Psoas muscle (tissue), 8 donors: ENCODE results near the gene PYHIN1. TPM values are rescaled to one million over a fixed set of nuclear protein-coding genes. Genes with fewer than 3 reads are reported as not detected.

ENCODE experiments used
- ATAC-seq, 4 donors: fragments of 200-7000 bp; cut with Tn5 transposase; one replicate each; pipeline ENCODE4 v1.9.1; 2020; ENCODE audit warnings: moderate library complexity in 3 of 4, mild to moderate bottlenecking in 2 of 4
- DNase-seq, 2 donors: peaks; one replicate each; pipeline ENCODE4 v3.0.0-alpha.2; 2020
- H3K27ac ChIP-seq: fragments of 200-600 bp; one replicate; pipeline ENCODE4 v1.8.0; 2022
- H3K27me3 ChIP-seq, 3 donors: fragments of 200-600 bp in 1 of 3; one replicate each; pipeline versions ENCODE4 v1.6.1 to v1.8.0; 2013 to 2022; ENCODE audit warnings: low read length in 2 of 3, mild to moderate bottlenecking in 2 of 3, moderate library complexity in 1 of 3; ENCODE audit not compliant: insufficient read depth in 3 of 3
- H3K36me3 ChIP-seq, 2 donors: fragments of 200-600 bp in 1 of 2; one replicate each; pipeline versions ENCODE4 v1.6.1 to v1.8.0; 2013 to 2022; ENCODE audit warnings: low read depth in 1 of 2, mild to moderate bottlenecking in 1 of 2, moderate library complexity in 1 of 2; ENCODE audit not compliant: insufficient read depth in 1 of 2
- H3K4me1 ChIP-seq: fragments of 200-600 bp; one replicate; pipeline ENCODE4 v1.8.0; 2022
- H3K4me3 ChIP-seq: fragments of 200-600 bp; one replicate; pipeline ENCODE4 v1.8.0; 2022; ENCODE audit warnings: mild to moderate bottlenecking
- H3K9me3 ChIP-seq: fragments of 200-600 bp; one replicate; pipeline ENCODE4 v1.8.0; 2022
- WGBS, 3 donors: extraction: QIAGEN DNeasy Blood & Tissue Kit; methylation state at CpG; one replicate each; pipeline versions ENCODE4 v1.1.6 to v1.1.7; 2013; 5-methylcytosine and 5-hydroxymethylcytosine counted together
- intact Hi-C, 2 donors: fragments of 100-400 bp; cut with DNase I; formaldehyde crosslinking; loops; one replicate each; pipeline versions ENCODE4 v1.11.0 to v1.14.2; 2022
- polyA plus RNA-seq, 3 donors: library from polyadenylated mRNA; stranded (reverse); fragments of 200-250 nt; gene quantifications; one replicate each; pipeline ENCODE4 v1.2.3, GENCODE V29; 2013
- total RNA-seq, 4 donors: library from RNA; stranded (reverse); fragmentation: NEBNext Ultra II Directional in 2 of 4; extraction: Animal tissue kit (Norgen Biotek cat#: 25700) in 2 of 4; gene quantifications; one replicate each; pipeline versions ENCODE4 v1.2.1 to v1.2.4, GENCODE V29; 2021 to 2023
- TF ChIP-seq, protein P1 (sequence below): fragments of 200-600 bp; IDR thresholded peaks from one replicate; pipeline ENCODE4 v1.8.0; 2022; ENCODE audit warnings: antibody characterized with exemption
- donor health status: healthy with polysubstance abuse.
- donor health status: DM: no; HTN: no; CAD: no; lungs with moderate emphysema.
- donor health status: Bipolar disorder and iron deficiency.
- donor health status: healthy.
- donor health status: DM: yes; HTN: yes; CAD: no.
- donor health status: DM: no; HTN: no; CAD: no.
- donor health status: DM: no; HTN: no; CAD: no.
- donor health status: DM: yes; HTN: yes; CAD: no.

The PYHIN1 gene
- total and polyA plus RNA-seq, 7 donors, result 0.04 to 0.32 (median 0.21) TPM; not detected in 2

DNA sequence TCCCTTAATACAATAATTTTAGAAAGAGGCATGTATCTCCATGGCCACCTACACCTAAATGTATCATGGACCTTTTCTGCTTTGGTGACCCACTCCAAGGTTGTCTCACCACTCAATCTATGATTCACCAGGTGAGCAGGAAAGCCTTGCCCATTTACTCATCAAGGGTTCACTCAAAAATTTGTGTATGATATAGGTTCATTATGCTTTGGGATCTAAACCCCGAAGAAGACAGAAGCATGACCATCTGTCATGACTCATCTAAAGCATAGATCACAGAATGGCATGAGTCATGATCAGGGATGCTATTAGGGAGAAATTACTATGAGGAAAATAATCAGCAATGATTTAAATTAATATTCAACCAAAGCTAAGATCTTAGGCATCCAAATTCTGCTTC lies 38.5 kb downstream of the PYHIN1 start:
- H3K27ac ChIP-seq, result no peak overlapping the region
- TF ChIP-seq, protein P1, sequence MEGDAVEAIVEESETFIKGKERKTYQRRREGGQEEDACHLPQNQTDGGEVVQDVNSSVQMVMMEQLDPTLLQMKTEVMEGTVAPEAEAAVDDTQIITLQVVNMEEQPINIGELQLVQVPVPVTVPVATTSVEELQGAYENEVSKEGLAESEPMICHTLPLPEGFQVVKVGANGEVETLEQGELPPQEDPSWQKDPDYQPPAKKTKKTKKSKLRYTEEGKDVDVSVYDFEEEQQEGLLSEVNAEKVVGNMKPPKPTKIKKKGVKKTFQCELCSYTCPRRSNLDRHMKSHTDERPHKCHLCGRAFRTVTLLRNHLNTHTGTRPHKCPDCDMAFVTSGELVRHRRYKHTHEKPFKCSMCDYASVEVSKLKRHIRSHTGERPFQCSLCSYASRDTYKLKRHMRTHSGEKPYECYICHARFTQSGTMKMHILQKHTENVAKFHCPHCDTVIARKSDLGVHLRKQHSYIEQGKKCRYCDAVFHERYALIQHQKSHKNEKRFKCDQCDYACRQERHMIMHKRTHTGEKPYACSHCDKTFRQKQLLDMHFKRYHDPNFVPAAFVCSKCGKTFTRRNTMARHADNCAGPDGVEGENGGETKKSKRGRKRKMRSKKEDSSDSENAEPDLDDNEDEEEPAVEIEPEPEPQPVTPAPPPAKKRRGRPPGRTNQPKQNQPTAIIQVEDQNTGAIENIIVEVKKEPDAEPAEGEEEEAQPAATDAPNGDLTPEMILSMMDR, result no peak
- H3K9me3 ChIP-seq, result no peaks in the 10 kb centered on the region
- 71 to 82% (median 73%) methylated on average over 1 of the region's 1 CpG for WGBS, 3 donors
- H3K4me3 ChIP-seq, result no peak overlapping the region
- intact Hi-C loops, result no loop called here
- no peak for DNase-seq
- ATAC-seq, result no peak
- H3K27me3 ChIP-seq, result no peaks in the 10 kb centered on the region
- no peaks in the 10 kb centered on the region for H3K36me3 ChIP-seq
- no peaks in the 10 kb centered on the region for H3K4me1 ChIP-seq

DNA sequence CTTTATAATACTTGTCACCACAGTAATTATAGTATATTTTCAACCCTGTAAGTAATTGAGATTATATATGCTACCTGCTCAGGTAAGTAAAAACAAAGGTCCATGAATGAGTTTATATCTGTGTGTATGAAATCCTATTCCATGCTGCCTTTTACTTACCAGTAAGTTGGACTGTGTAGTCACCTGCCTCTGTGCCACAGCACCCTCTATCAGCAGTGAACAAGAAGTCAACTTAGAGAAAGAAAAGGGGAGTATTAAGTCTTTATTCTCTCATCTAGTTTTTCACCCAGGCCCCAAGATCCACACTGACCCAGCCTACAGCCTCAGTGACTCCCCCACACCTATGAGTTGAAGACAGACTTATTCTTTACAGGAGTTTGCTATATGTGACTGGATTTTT lies 41.5 kb downstream of the PYHIN1 start:
- DNase-seq (no peak), ATAC-seq (no peak)
- Histone ChIP-seq H3K9me3 (no peaks in the 10 kb centered on the region), H3K4me1 (no peaks in the 10 kb centered on the region), H3K27ac (no peak overlapping the region), H3K36me3 (no peaks in the 10 kb centered on the region), H3K4me3 (no peak overlapping the region), H3K27me3 (no peaks in the 10 kb centered on the region)
- intact Hi-C loops, result no loop called here
- TF ChIP-seq, protein P1, result no peak

GRCh38 chr1:158976219-158976618 lies 44.9 kb downstream of the PYHIN1 start:
- no peak overlapping the region for H3K4me3 ChIP-seq
- ATAC-seq (no peak), DNase-seq (no peak)
- no peaks in the 10 kb centered on the region for H3K9me3 ChIP-seq
- TF ChIP-seq, protein P1, result no peak
- intact Hi-C loops, result no loop called here
- no peak overlapping the region for H3K27ac ChIP-seq
- no peaks in the 10 kb centered on the region for H3K4me1 ChIP-seq
- no peaks in the 10 kb centered on the region for H3K36me3 ChIP-seq
- WGBS, 3 donors, result 28 to 33% (median 32%) methylated on average over 4 of the region's 4 CpGs
- H3K27me3 ChIP-seq, result no peaks in the 10 kb centered on the region

- intact Hi-C loops, result no loop called here
- DNase-seq (no peak), ATAC-seq (no peak)
- no peaks in the 10 kb centered on the region for H3K27me3 ChIP-seq
- no peaks in the 10 kb centered on the region for H3K36me3 ChIP-seq
- H3K4me3 ChIP-seq, result no peak overlapping the region
- TF ChIP-seq, protein P1, result no peak
- WGBS, 3 donors, result 47 to 66% (median 48%) methylated on average over 2 of the region's 2 CpGs
- H3K9me3 ChIP-seq, result no peaks in the 10 kb centered on the region
- no peak overlapping the region for H3K27ac ChIP-seq
- H3K4me1 ChIP-seq, result no peaks in the 10 kb centered on the region
Observed at GRCh38 chr1:158978730-158979129, 47.4 kb downstream of the PYHIN1 start.

DNA sequence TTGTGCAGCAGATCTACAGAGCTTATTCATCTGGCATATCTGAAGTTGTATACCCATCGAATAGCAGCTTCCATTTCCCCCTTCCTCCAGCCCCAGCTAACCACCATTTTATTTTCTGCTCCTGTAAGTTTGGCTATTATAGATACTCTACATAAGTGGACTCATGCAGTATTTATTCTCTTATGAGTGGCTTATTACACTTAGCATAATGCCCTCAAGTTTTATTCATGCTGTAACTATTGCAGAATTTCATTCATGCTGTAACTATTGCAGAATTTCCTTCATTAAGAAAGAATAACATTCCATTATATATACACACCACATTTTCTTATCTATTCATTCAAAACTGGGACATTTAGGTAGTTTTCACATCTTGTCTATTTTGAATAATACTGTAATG lies 47.9 kb downstream of the PYHIN1 start:
- Histone ChIP-seq H3K27me3 (no peaks in the 10 kb centered on the region), H3K4me3 (no peak overlapping the region), H3K9me3 (no peaks in the 10 kb centered on the region), H3K36me3 (no peaks in the 10 kb centered on the region), H3K27ac (no peak overlapping the region), H3K4me1 (no peaks in the 10 kb centered on the region)
- no peak for DNase-seq
- intact Hi-C loops, result no loop called here
- no peak for ATAC-seq
- WGBS, 3 donors, result 35 to 62% (median 56%) methylated on average over 1 of the region's 1 CpG
- TF ChIP-seq, protein P1, result no peak
